ENCODE data around the gene FNBP1L. TPM values are rescaled to one million over a fixed set of nuclear protein-coding genes. Genes with fewer than 3 reads are reported as not detected.

FNBP1L gene
- total RNA-seq, 1 donor from 2014 or later, result 57.8 TPM

DNA sequence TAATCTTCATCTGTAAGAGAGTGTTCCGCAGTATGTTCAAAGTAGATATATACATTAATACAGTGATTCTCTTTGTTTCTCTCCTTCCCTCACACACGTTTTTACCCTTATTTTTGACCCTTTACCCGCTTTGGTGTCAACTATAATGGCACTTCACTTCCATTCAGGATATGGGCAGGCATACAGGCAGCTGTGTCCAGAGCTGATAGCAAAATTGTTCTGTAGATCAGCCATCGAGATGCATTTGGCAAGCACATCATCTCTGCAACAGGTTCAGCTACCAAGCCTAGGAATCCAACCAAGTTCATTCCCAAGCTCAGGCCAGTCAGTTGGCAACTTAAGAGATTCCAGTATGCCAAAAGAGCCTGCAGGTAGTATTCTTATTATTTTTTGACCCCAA is 74.8 kb downstream of the FNBP1L start:
- Mint-ChIP-seq H3K4me3 (ENCODE audit: unreplicated experiment) (no peak overlapping the region), H3K27ac (ENCODE audit: unreplicated experiment) (no peak overlapping the region), H3K36me3 (ENCODE audit: low read depth, unreplicated experiment) (peaks cover 3% of the 10 kb centered on the region), H3K9me3 (ENCODE audit: unreplicated experiment) (no peaks in the 10 kb centered on the region), H3K4me1 (ENCODE audit: low read depth, unreplicated experiment) (peaks cover 13% of the 10 kb centered on the region), H3K27me3 (ENCODE audit: low read depth, unreplicated experiment) (no peaks in the 10 kb centered on the region)
- Histone ChIP-seq H3K27me3 (ENCODE audit: insufficient read depth, low read length) (no peaks in the 10 kb centered on the region), H3K79me2 (ENCODE audit: insufficient read depth, low read length) (peaks cover 10% of the 10 kb centered on the region), H3K36me3 (ENCODE audit: insufficient read depth, low read length) (peaks cover 2% of the 10 kb centered on the region), H3K4me2 (ENCODE audit: low read length) (no peak overlapping the region), H3K27ac (ENCODE audit: low read depth, low read length) (no peak overlapping the region), H3K9ac (ENCODE audit: low read length) (no peak overlapping the region), H2AFZ (ENCODE audit: low read depth, low read length) (no peak overlapping the region), H4K20me1 (ENCODE audit: insufficient read depth, low read length) (peaks cover 16% of the 10 kb centered on the region), H3K9me3 (ENCODE audit: insufficient read depth, low read depth, low read length) (no peaks in the 10 kb centered on the region), H3K4me1 (ENCODE audit: insufficient read depth, low read length) (no peaks in the 10 kb centered on the region), H3K4me3 (ENCODE audit: insufficient read depth, low read depth, low read length) (no peak overlapping the region)
- TF ChIP-seq, protein P1, sequence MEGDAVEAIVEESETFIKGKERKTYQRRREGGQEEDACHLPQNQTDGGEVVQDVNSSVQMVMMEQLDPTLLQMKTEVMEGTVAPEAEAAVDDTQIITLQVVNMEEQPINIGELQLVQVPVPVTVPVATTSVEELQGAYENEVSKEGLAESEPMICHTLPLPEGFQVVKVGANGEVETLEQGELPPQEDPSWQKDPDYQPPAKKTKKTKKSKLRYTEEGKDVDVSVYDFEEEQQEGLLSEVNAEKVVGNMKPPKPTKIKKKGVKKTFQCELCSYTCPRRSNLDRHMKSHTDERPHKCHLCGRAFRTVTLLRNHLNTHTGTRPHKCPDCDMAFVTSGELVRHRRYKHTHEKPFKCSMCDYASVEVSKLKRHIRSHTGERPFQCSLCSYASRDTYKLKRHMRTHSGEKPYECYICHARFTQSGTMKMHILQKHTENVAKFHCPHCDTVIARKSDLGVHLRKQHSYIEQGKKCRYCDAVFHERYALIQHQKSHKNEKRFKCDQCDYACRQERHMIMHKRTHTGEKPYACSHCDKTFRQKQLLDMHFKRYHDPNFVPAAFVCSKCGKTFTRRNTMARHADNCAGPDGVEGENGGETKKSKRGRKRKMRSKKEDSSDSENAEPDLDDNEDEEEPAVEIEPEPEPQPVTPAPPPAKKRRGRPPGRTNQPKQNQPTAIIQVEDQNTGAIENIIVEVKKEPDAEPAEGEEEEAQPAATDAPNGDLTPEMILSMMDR (IDR thresholded peaks at IDR 0.05; ENCODE audit: insufficient read depth, low read depth, low read length), result no peak
- TF ChIP-seq EZH2 (IDR thresholded peaks at IDR 0.05; ENCODE audit: insufficient read depth, low read length), result no peak
- FAIRE-seq (no peak), DNase-seq (ENCODE audit: low read depth) (no peak)

DNA sequence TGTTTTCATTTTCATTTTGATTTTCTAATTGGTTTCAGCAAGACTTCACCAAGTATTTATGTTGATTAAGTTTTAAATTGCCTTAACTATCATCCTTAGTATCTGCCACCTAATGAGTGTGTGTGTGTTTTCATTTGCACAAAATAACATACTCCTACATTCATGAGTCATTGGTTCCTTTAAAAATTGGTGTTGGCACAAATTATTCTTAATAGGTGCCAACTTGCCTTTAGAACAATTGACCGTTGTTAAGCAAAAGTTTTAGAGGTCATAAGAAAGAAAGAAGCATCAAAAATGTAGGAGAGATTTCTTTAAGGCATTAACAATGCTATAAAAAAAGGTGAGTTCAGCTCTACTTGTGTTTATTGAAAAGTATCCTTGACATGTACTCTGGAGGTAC is 77.5 kb downstream of the FNBP1L start:
- Histone ChIP-seq H2AFZ (ENCODE audit: low read depth, low read length) (no peak overlapping the region), H3K79me2 (ENCODE audit: insufficient read depth, low read length) (peaks cover 10% of the 10 kb centered on the region), H3K27me3 (ENCODE audit: insufficient read depth, low read length) (no peaks in the 10 kb centered on the region), H3K4me2 (ENCODE audit: low read length) (no peak overlapping the region), H3K27ac (ENCODE audit: low read depth, low read length) (no peak overlapping the region), H3K36me3 (ENCODE audit: insufficient read depth, low read length) (peaks cover 2% of the 10 kb centered on the region), H3K4me3 (ENCODE audit: insufficient read depth, low read depth, low read length) (no peak overlapping the region), H3K9ac (ENCODE audit: low read length) (no peak overlapping the region), H4K20me1 (ENCODE audit: insufficient read depth, low read length) (no peaks in the 10 kb centered on the region), H3K9me3 (ENCODE audit: insufficient read depth, low read depth, low read length) (no peaks in the 10 kb centered on the region), H3K4me1 (ENCODE audit: insufficient read depth, low read length) (no peaks in the 10 kb centered on the region)
- no peaks in the 10 kb centered on the region for H3K27me3 Mint-ChIP-seq (ENCODE audit: low read depth, unreplicated experiment)
- no peak overlapping the region for H3K27ac Mint-ChIP-seq (ENCODE audit: unreplicated experiment)
- H3K4me1 Mint-ChIP-seq (ENCODE audit: low read depth, unreplicated experiment), result peaks cover 6% of the 10 kb centered on the region
- H3K4me3 Mint-ChIP-seq (ENCODE audit: unreplicated experiment), result no peak overlapping the region
- H3K9me3 Mint-ChIP-seq (ENCODE audit: unreplicated experiment), result no peaks in the 10 kb centered on the region
- FAIRE-seq, result no peak
- peak; percentile 20 for DNase-seq (ENCODE audit: low read depth)
- TF ChIP-seq EZH2 (IDR thresholded peaks at IDR 0.05; ENCODE audit: insufficient read depth, low read length), result no peak
- TF ChIP-seq, protein P1 (IDR thresholded peaks at IDR 0.05; ENCODE audit: insufficient read depth, low read depth, low read length), result no peak
- H3K36me3 Mint-ChIP-seq (ENCODE audit: low read depth, unreplicated experiment), result peaks cover 5% of the 10 kb centered on the region

DNA sequence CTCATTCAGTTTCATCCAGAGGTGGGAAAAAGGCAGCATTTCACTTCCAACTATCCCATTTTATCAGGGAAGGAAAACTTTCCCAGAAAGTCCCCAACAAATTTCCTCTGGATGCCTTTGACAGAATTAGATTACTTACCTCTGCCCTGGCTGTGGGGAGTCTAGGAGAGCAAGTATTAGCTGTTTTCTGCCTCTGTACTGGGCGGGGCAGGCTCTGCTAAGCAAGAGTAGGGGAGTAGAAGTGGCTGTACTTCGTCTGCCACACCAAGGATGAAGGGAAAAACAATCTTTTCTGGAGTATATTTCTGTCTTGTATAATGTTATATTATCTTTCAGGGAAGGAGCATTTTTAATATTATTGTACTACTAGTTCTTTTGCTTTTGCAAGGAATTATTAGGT is 78.5 kb downstream of the FNBP1L start:
- TF ChIP-seq EZH2 (IDR thresholded peaks at IDR 0.05; ENCODE audit: insufficient read depth, low read length), result no peak
- TF ChIP-seq, protein P1 (IDR thresholded peaks at IDR 0.05; ENCODE audit: insufficient read depth, low read depth, low read length), result no peak
- H3K4me1 ChIP-seq (ENCODE audit: insufficient read depth, low read length), result no peaks in the 10 kb centered on the region
- Mint-ChIP-seq H3K27ac (ENCODE audit: unreplicated experiment) (no peak overlapping the region), H3K36me3 (ENCODE audit: low read depth, unreplicated experiment) (peaks cover 5% of the 10 kb centered on the region), H3K4me1 (ENCODE audit: low read depth, unreplicated experiment) (peaks cover 6% of the 10 kb centered on the region), H3K4me3 (ENCODE audit: unreplicated experiment) (no peak overlapping the region), H3K27me3 (ENCODE audit: low read depth, unreplicated experiment) (no peaks in the 10 kb centered on the region), H3K9me3 (ENCODE audit: unreplicated experiment) (no peaks in the 10 kb centered on the region)
- no peak overlapping the region for H3K4me3 ChIP-seq (ENCODE audit: insufficient read depth, low read depth, low read length)
- no peak for DNase-seq (ENCODE audit: low read depth)
- no peak for FAIRE-seq
- peaks cover 1% of the 10 kb centered on the region for H3K79me2 ChIP-seq (ENCODE audit: insufficient read depth, low read length)
- H3K36me3 ChIP-seq (ENCODE audit: insufficient read depth, low read length), result no peaks in the 10 kb centered on the region
- H3K9ac ChIP-seq (ENCODE audit: low read length), result no peak overlapping the region
- H3K9me3 ChIP-seq (ENCODE audit: insufficient read depth, low read depth, low read length), result no peaks in the 10 kb centered on the region
- no peak overlapping the region for H3K4me2 ChIP-seq (ENCODE audit: low read length)
- H4K20me1 ChIP-seq (ENCODE audit: insufficient read depth, low read length), result no peaks in the 10 kb centered on the region
- no peak overlapping the region for H3K27ac ChIP-seq (ENCODE audit: low read depth, low read length)
- no peaks in the 10 kb centered on the region for H3K27me3 ChIP-seq (ENCODE audit: insufficient read depth, low read length)
- H2AFZ ChIP-seq (ENCODE audit: low read depth, low read length), result no peak overlapping the region

All from astrocyte (in vitro differentiated cells and primary cell).